CD8-positive, alpha-beta memory T cell (primary cell): Measurements from ENCODE around the gene MUC20. TPM values are rescaled to one million over a fixed set of nuclear protein-coding genes. Genes with fewer than 3 reads are reported as not detected.
"Not testable (repeated sequence)": the region's sequence is repeated elsewhere in the genome, so short reads cannot be mapped to it uniquely, and the experiment has no call there.

Experiments
- CTCF ChIA-PET: fragments of 350-600 bp; sonication (Branson Sonifier 250); formaldehyde crosslinking; loops from one replicate; lab custom pipeline; 2021; ENCODE audit warnings: antibody characterized with exemption; lab: Charles Lee
- POLR2A ChIA-PET: fragments of 350-600 bp; sonication (Branson Sonifier 250); formaldehyde crosslinking; loops from one replicate; lab custom pipeline; 2021; ENCODE audit warnings: antibody characterized with exemption; lab: Charles Lee
- DNase-seq, 5 donors: peaks; one replicate each; pipeline versions ENCODE4 v3.0.0 to v3.0.0-alpha.2; 2020 to 2022; ENCODE audit warnings: mixed read lengths in 1 of 5
- H3K27ac ChIP-seq: one replicate; pipeline ENCODE4 v1.7.0; 2013; ENCODE audit warnings: low read depth, mild to moderate bottlenecking, low read length, moderate library complexity
- H3K27me3 ChIP-seq: 2 replicates; pipeline ENCODE4 v1.7.0; 2013; ENCODE audit warnings: low read length, mild to moderate bottlenecking; ENCODE audit not compliant: insufficient read depth, poor library complexity, severe bottlenecking
- H3K36me3 ChIP-seq: 2 replicates; pipeline ENCODE4 v1.7.0; 2013; ENCODE audit warnings: mild to moderate bottlenecking, low read length, moderate library complexity; ENCODE audit not compliant: insufficient read depth
- H3K4me1 ChIP-seq: 2 replicates; pipeline ENCODE4 v1.7.0; 2013; ENCODE audit warnings: mild to moderate bottlenecking, low read length, moderate library complexity; ENCODE audit not compliant: insufficient read depth
- H3K4me3 ChIP-seq: 2 replicates; pipeline ENCODE4 v1.7.0; 2013; ENCODE audit warnings: mild to moderate bottlenecking, low read length
- H3K9me3 ChIP-seq: 2 replicates; pipeline ENCODE4 v1.7.0; 2013; ENCODE audit warnings: mild to moderate bottlenecking, low read length
- H3K27ac Mint-ChIP-seq, 8 donors: one replicate each; pipeline ENCODE4 v1.8.0; 2020 to 2021; ENCODE audit warnings: mixed read lengths in 8 of 8, mild to moderate bottlenecking in 6 of 8, inconsistent platforms in 3 of 8, moderate library complexity in 3 of 8
- H3K27me3 Mint-ChIP-seq, 2 donors: one replicate each; pipeline ENCODE4 v1.8.0; 2020 to 2021; ENCODE audit warnings: mixed read lengths in 2 of 2, mild to moderate bottlenecking in 1 of 2, moderate library complexity in 1 of 2
- H3K36me3 Mint-ChIP-seq, 3 donors: one replicate each; pipeline ENCODE4 v1.8.0; 2020 to 2021; ENCODE audit warnings: mixed read lengths in 3 of 3, inconsistent platforms in 1 of 3, mild to moderate bottlenecking in 1 of 3
- H3K4me1 Mint-ChIP-seq, 3 donors: one replicate each; pipeline ENCODE4 v1.8.0; 2020 to 2021; ENCODE audit warnings: mixed read lengths in 3 of 3, inconsistent platforms in 1 of 3, mild to moderate bottlenecking in 1 of 3
- H3K4me3 Mint-ChIP-seq, 7 donors: one replicate each; pipeline ENCODE4 v1.8.0; 2020 to 2021; ENCODE audit warnings: mixed read lengths in 7 of 7, mild to moderate bottlenecking in 6 of 7, moderate library complexity in 4 of 7, inconsistent platforms in 2 of 7
- H3K9me3 Mint-ChIP-seq, 5 donors: one replicate each; pipeline ENCODE4 v1.8.0; 2020 to 2022; ENCODE audit warnings: mixed read lengths in 5 of 5, mild to moderate bottlenecking in 3 of 5, moderate library complexity in 2 of 5, inconsistent platforms in 1 of 5
- polyA plus RNA-seq: library from polyadenylated mRNA; unstranded; fragments of 300-500 nt; fragmentation: Illumina TruSeq; gene quantifications from one replicate; pipeline ENCODE4 v1.2.3, GENCODE V29; 2021
- total RNA-seq, 2 experiments: library from RNA; stranded (reverse); gene quantifications; one replicate each; pipeline ENCODE4 v1.2.3, GENCODE V29; 2021

The MUC20 gene
- total and polyA plus RNA-seq, 3 experiments from 2014 or later = 0.95 to 0.96 TPM; not detected in 1

GRCh38 chr3:195749101-195749500 is 28.3 kb downstream of the MUC20 start:
- H3K36me3 ChIP-seq, H3K36me3 Mint-ChIP-seq, H3K4me1 ChIP-seq, H3K4me3 ChIP-seq, H3K4me3 Mint-ChIP-seq, H3K27ac Mint-ChIP-seq, H3K9me3 ChIP-seq, CTCF ChIA-PET, H3K27me3 ChIP-seq, DNase-seq, H3K9me3 Mint-ChIP-seq, POLR2A ChIA-PET, H3K27ac ChIP-seq: not testable (repeated sequence)
- Mint-ChIP-seq H3K4me1 (peaks cover 10 to 22% (median 14%) of the 10 kb centered on the region in 3 donors), H3K27me3 (peaks cover 10 to 22% of the 10 kb centered on the region in 2 donors)

- Histone ChIP-seq H3K27ac (no peak overlapping the region), H3K9me3 (no peaks in the 10 kb centered on the region), H3K36me3 (no peaks in the 10 kb centered on the region), H3K4me3 (no peak overlapping the region), H3K4me1 (peaks cover 6% of the 10 kb centered on the region), H3K27me3 (peaks cover 4% of the 10 kb centered on the region)
- H3K27me3 Mint-ChIP-seq = peaks cover 11 to 22% of the 10 kb centered on the region in 2 donors
- H3K9me3 Mint-ChIP-seq = no peaks in the 10 kb centered on the region
- CTCF ChIA-PET = no interaction called here
- H3K4me3 Mint-ChIP-seq = no peak overlapping the region
- no peaks in the 10 kb centered on the region for H3K36me3 Mint-ChIP-seq
- no peak for DNase-seq
- POLR2A ChIA-PET = no interaction called here
- H3K27ac Mint-ChIP-seq = no peak overlapping the region
- peaks cover 11 to 27% (median 19%) of the 10 kb centered on the region in 3 donors for H3K4me1 Mint-ChIP-seq
Measured at GRCh38 chr3:195750797-195751520, 30.2 kb downstream of the MUC20 start.

GRCh38 chr3:195751560-195751959 is 30.8 kb downstream of the MUC20 start:
- Histone ChIP-seq H3K36me3 (no peaks in the 10 kb centered on the region), H3K4me1 (peaks cover 6% of the 10 kb centered on the region), H3K27me3 (peaks cover 4% of the 10 kb centered on the region), H3K4me3 (no peak overlapping the region), H3K27ac (no peak overlapping the region), H3K9me3 (no peaks in the 10 kb centered on the region)
- no peak overlapping the region for H3K4me3 Mint-ChIP-seq
- ChIA-PET CTCF (no interaction called here), POLR2A (no interaction called here)
- no peaks in the 10 kb centered on the region for H3K9me3 Mint-ChIP-seq
- no peaks in the 10 kb centered on the region for H3K36me3 Mint-ChIP-seq
- DNase-seq = no peak
- H3K4me1 Mint-ChIP-seq = peaks cover 13 to 29% (median 24%) of the 10 kb centered on the region in 3 donors
- H3K27ac Mint-ChIP-seq = peak overlapping the region in 1 of 8 donors; percentile 17
- H3K27me3 Mint-ChIP-seq = peaks cover 9 to 21% of the 10 kb centered on the region in 2 donors

GRCh38 chr3:195752066-195752465 is 31.3 kb downstream of the MUC20 start:
- DNase-seq = no peak
- Histone ChIP-seq H3K27me3 (peaks cover 4% of the 10 kb centered on the region), H3K27ac (no peak overlapping the region), H3K36me3 (no peaks in the 10 kb centered on the region), H3K4me1 (peaks cover 6% of the 10 kb centered on the region), H3K9me3 (no peaks in the 10 kb centered on the region), H3K4me3 (no peak overlapping the region)
- peaks cover 7 to 24% of the 10 kb centered on the region in 2 donors for H3K27me3 Mint-ChIP-seq
- H3K36me3 Mint-ChIP-seq = no peaks in the 10 kb centered on the region
- peaks cover 12 to 30% (median 29%) of the 10 kb centered on the region in 3 donors for H3K4me1 Mint-ChIP-seq
- CTCF ChIA-PET = no interaction called here
- POLR2A ChIA-PET = no interaction called here
- no peak overlapping the region for H3K27ac Mint-ChIP-seq
- no peak overlapping the region for H3K4me3 Mint-ChIP-seq
- H3K9me3 Mint-ChIP-seq = no peaks in the 10 kb centered on the region

- CTCF ChIA-PET = no interaction called here
- no peak for DNase-seq
- Mint-ChIP-seq H3K27ac (no peak overlapping the region), H3K9me3 (no peaks in the 10 kb centered on the region), H3K27me3 (peaks cover 9 to 28% of the 10 kb centered on the region in 2 donors), H3K4me1 (peaks cover 13 to 30% (median 27%) of the 10 kb centered on the region in 3 donors), H3K36me3 (no peaks in the 10 kb centered on the region), H3K4me3 (no peak overlapping the region)
- Histone ChIP-seq H3K4me1 (peaks cover 6% of the 10 kb centered on the region), H3K9me3 (no peaks in the 10 kb centered on the region), H3K27me3 (peaks cover 6% of the 10 kb centered on the region), H3K4me3 (no peak overlapping the region), H3K36me3 (no peaks in the 10 kb centered on the region), H3K27ac (no peak overlapping the region)
- POLR2A ChIA-PET = no interaction called here
Measured at GRCh38 chr3:195752546-195753331, 32.0 kb downstream of the MUC20 start.

- Histone ChIP-seq H3K27ac (no peak overlapping the region), H3K4me3 (no peak overlapping the region), H3K9me3 (no peaks in the 10 kb centered on the region), H3K27me3 (peaks cover 6% of the 10 kb centered on the region), H3K4me1 (no peaks in the 10 kb centered on the region), H3K36me3 (no peaks in the 10 kb centered on the region)
- H3K27ac Mint-ChIP-seq = no peak overlapping the region
- H3K36me3 Mint-ChIP-seq = no peaks in the 10 kb centered on the region
- no peak overlapping the region for H3K4me3 Mint-ChIP-seq
- no peaks in the 10 kb centered on the region for H3K9me3 Mint-ChIP-seq
- POLR2A ChIA-PET = no interaction called here
- DNase-seq = no peak
- H3K4me1 Mint-ChIP-seq = peaks cover 11 to 23% (median 22%) of the 10 kb centered on the region in 3 donors
- H3K27me3 Mint-ChIP-seq = peaks cover 14 to 32% of the 10 kb centered on the region in 2 donors
- CTCF ChIA-PET = no interaction called here
Measured at GRCh38 chr3:195753581-195753980, 32.8 kb downstream of the MUC20 start.

GRCh38 chr3:195754141-195754540 is 33.4 kb downstream of the MUC20 start:
- Mint-ChIP-seq H3K4me3 (no peak overlapping the region), H3K4me1 (peaks cover 8 to 20% (median 19%) of the 10 kb centered on the region in 3 donors), H3K36me3 (no peaks in the 10 kb centered on the region), H3K9me3 (no peaks in the 10 kb centered on the region), H3K27ac (no peak overlapping the region), H3K27me3 (peaks cover 14 to 32% of the 10 kb centered on the region in 2 donors)
- Histone ChIP-seq H3K27me3 (peaks cover 3% of the 10 kb centered on the region), H3K36me3 (no peaks in the 10 kb centered on the region), H3K4me1 (no peaks in the 10 kb centered on the region), H3K9me3 (no peaks in the 10 kb centered on the region), H3K27ac (no peak overlapping the region), H3K4me3 (no peak overlapping the region)
- ChIA-PET POLR2A (no interaction called here), CTCF (no interaction called here)
- DNase-seq = no peak

- no peak overlapping the region for H3K4me3 ChIP-seq
- peaks cover 14 to 40% of the 10 kb centered on the region in 2 donors for H3K27me3 Mint-ChIP-seq
- DNase-seq = no peak
- no peak overlapping the region for H3K4me3 Mint-ChIP-seq
- H3K27ac Mint-ChIP-seq = no peak overlapping the region
- no peaks in the 10 kb centered on the region for H3K4me1 ChIP-seq
- H3K27ac ChIP-seq = no peak overlapping the region
- POLR2A ChIA-PET = no interaction called here
- no peaks in the 10 kb centered on the region for H3K9me3 Mint-ChIP-seq
- H3K4me1 Mint-ChIP-seq = peaks cover 8 to 20% (median 19%) of the 10 kb centered on the region in 3 donors
- H3K36me3 Mint-ChIP-seq = no peaks in the 10 kb centered on the region
- H3K27me3 ChIP-seq = peaks cover 3% of the 10 kb centered on the region
- no peaks in the 10 kb centered on the region for H3K9me3 ChIP-seq
- CTCF ChIA-PET = no interaction called here
- H3K36me3 ChIP-seq = no peaks in the 10 kb centered on the region
Measured at GRCh38 chr3:195754906-195755305, 34.1 kb downstream of the MUC20 start.
